ENCODE results near the gene ZMYND19.
"Not testable (repeated sequence)": the region's sequence is repeated elsewhere in the genome, so short reads cannot be mapped to it uniquely, and the experiment has no call there.

The ZMYND19 gene

DNA sequence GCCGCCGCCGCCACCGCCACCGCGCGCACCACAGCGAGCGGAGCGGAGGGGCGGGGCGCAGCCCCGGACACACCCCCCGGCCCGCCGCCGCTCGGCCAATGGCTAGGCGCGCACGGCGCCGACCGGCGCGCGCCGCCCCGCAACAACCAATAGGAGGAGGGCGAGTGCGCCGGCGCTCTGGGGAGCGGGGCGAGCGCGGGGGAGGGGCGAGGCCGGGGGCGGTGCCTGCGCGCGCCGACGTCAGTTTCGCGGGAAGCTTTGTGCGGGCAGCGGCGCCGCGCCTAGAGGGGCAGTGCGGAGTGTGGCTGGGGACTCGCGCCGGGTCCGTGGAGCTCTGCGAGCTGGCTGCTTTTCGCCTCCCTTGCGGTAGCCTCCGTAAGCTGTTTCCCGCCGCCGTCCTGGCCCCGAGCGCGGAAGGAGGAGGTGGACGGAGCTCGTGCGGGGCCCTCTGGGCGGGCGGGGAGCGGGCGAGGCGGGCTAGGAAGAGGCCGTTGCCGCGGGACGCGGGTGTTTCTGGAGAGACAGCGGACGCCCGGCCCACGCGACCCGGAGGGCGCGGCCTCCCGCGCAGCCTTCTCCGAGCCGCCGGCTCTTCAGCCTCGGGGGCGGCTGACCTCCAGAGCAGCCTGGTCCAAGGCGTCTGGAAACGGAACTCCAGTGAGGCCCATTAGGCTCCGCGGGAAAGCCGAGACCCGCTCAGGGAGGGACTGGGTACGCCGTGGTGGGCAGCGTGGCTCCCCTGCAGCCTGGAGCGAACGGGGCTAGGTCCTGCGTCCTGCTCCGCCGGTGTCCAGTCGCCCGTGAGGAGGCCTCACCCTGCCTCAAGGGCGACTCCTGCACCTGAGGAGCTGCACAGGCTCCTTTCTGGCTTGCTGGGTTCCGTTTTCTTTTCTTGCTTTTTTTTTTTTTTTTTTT is at the start of gene ZMYND19:
Gene ZMYND19, minus strand, starts transcription at position 44 of the 915 bp plus-strand sequence. CDS start 249 bp downstream, outside the sequence.
- DNase-seq, result peak; percentile 91 to 93

GRCh38 chr9:137639303-137640051 is 49.2 kb upstream of the ZMYND19 start:
- no peak for DNase-seq

GRCh38 chr9:137638680-137639079 is 48.4 kb upstream of the ZMYND19 start:
- DNase-seq, result no peak

- no peak for DNase-seq
These were observed 43.7 kb upstream of the ZMYND19 start for GRCh38 chr9:137634016-137634415.

DNA sequence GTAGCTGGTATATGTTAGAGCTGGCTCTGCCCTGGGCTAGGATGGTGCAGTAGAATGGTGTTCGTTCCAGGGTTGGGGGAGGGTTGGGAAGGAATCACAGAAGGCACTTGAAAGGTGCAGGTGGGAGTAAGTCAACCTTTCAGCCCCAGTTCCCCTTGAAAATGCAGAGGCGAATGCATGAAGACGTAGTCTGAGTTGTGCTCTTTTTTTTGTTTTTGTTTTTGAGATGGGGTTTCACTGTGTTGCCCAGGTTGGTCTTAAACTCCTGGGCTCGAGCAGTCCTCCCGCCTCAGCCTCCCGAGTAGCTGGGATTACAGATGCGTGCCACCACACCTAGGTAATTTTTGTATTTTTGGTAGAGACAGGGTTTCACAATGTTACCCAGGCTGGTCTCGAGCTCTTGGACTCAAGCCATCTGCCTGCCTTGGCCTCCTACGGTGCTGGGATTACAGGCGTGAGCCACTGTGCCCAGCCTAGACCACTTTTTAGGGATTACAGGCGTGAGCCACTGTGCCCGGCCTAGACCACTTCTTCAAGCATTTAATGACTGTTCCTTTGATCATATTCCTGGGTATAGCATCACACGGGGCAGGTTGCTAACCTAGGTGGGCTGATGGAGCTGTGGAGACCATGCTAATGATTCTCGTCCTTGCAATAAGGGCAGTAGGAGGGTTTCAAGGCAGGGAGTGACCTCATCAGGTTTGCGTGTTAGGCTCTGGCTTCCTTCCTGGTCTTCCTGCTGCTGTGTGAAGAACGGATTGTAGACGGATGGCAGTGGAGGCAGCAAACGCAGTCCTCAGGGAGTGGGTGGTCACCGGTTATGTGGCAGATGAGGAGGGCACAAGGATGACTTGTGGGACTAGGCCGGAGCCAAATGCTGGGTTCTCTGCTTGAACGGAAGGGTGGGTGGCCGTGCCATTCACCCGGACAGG is 42.2 kb upstream of the ZMYND19 start:
- no peak for DNase-seq

GRCh38 chr9:137631345-137632229 is 41.3 kb upstream of the ZMYND19 start:
- DNase-seq, result no peak

- no peak for DNase-seq
These were observed 40.4 kb upstream of the ZMYND19 start for GRCh38 chr9:137630679-137631078.

DNA sequence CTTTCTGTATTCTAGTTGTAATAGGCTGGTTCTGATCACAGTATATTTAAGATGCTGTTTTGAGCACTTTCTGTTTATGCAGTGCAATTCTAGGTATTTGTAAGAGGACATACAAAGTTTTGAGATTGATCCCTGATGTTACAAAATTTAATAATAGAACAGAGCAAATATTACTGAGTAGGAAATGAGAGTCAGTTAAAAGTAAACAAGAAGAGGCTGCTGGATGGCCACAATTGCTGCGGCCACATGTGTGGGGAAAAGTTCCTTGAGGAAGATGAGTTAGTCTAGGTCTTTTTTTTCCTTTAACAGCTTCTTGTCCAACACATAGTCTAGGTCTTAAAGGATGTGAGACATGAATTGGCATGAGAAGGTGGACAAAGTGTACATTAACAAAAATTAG is 39.8 kb upstream of the ZMYND19 start:
- no peak for DNase-seq

- DNase-seq, result not testable (repeated sequence)
These were observed 37.1 kb upstream of the ZMYND19 start for GRCh38 chr9:137627406-137627805.

- no peak for DNase-seq
These were observed 36.2 kb upstream of the ZMYND19 start for GRCh38 chr9:137626464-137626863.

GRCh38 chr9:137622211-137622610 is 31.9 kb upstream of the ZMYND19 start:
- not testable (repeated sequence) for DNase-seq

DNA sequence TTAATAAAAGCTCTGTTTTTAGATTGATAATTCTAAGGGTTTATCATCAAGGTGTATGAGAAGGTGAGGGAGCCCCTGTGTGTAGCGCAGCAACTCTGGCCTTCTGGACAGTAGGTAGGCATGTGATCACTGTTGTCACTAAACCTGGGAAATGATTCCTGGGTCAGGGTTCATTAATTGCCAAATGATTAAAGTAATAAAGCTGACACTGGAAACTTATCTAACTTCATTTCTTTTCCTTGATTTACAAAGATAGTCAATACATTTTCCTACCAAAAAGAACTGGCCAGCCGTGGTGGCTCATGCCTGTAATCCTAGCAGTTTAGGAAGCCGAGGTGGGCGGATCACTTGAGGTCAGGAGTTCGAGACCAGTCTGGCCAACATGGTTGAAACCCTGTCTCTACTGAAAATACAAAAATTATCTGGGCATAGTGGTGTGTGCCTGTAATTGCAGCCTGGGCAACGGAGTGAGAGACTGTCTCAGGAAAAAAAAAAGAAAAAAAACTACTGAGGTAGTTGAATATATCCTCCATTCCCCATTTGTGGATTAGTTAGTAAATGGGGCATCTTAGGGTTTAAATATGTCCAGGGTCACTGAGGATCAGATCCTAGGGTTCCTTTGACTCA is 30.9 kb upstream of the ZMYND19 start:
- no peak for DNase-seq

DNA sequence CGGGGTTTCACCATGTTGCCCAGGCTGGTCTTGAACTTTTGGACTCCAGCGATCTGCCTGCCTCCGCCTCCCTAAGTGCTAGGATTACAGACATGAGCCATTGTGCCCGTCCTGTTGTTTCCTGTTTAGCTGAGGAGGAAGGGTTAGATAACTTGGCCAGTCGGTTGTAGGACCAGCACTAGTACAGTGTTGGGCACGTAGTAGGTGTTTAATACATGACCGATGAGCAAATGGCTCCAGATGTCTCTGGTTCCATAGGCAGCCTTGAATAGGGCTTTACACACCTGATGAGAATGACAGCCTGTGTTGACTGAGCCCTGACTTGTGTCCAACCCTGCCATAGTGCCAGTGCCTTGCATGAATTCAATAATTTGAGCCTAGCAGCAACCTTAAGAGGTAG is 30.3 kb upstream of the ZMYND19 start:
- no peak for DNase-seq

GRCh38 chr9:137620048-137620405 is 29.7 kb upstream of the ZMYND19 start:
- no peak for DNase-seq

DNA sequence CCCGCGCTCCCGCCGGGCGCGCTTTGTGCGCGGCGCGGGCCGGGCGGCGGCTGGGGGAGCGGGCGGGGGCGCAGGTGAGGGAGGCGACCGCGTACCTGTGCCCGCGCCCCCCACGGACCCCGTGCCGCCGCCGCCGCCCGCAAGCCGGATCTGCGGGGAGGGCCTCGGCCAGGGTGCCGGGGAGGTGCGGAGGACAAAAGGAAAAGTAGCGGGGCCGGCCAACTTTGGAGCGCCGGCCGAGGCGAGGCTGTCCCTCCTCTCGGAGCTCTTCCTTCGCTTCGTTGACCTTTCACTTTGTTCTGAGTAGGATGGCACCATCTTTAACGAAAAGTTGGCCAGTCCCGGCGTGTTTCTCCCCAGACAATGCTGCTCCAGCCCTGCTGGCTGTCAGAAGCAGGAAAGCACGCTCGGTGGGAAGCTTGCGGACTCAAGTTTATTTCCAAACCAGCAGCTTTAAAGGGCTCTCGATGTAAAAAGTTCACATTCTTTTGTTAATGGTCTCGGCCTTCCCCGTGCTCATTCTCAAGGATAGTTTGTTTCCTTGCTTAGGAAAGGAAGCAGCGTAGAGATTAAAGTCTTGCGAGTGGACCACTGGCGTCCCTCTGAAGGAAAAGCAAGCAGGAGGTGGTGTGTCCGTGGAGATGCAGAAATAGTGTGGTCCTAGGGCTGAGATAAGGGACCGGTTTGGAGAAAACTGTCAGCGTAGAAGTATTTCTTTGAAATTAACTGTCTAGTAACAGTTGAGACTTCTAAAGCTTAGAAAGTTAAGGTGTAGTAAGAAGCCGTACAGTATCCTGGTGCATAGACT is 29.1 kb upstream of the ZMYND19 start:
- peak in 1 of 2 donors; percentile 37 for DNase-seq

DNA sequence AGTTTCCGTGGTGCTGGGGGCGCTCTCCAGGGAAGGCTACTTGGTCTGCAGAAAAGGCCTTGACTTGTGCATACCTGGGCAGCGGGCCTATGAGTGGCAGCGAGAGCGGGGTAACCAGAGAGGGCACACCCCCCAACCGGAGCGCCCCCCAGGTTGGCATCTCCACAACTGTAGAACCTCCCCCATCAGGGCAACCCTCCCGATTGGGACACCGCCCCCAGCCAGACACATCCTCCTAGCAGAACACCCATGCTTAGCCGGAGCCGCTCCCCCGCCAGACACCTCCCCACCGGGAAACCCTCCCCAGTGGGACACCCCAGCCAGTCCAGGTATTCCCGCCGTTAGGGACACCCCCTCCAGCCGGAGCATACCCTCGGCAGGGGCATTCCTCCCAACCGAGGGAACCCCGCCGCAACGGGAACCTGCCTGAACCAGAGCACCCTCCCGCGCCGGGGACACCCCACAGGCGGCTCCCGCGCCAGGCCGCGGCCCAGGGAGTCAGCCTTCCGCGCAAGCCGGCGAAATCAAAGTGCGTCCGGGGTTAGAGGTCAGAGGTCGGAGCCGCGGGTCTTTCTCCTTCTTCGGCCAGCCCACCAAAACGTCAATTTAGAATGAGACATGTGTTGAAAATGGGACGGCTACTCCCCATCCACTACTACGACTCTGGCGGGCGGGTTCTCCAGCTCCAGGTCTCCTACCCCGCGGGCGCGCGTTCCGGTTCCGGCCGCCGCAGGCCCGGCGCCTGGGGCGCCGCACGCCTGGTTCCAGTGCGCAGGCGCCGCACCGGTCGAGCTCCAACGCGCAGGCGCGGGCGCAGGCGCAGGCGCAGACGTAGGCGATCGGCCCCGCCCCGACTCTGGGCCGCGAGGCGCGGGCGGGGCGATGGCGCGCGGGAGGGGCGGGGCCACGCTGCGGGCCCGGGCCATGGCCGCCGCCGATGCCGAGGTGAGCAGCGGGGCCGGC is 28.1 kb upstream of the ZMYND19 start, which contains the start of gene EHMT1:
Gene EHMT1, plus strand, starts transcription at position 901 of the 963 bp plus-strand sequence. Its CDS starts 24 bp downstream, at position 925.
- peak; percentile 90 to 91 for DNase-seq

DNA sequence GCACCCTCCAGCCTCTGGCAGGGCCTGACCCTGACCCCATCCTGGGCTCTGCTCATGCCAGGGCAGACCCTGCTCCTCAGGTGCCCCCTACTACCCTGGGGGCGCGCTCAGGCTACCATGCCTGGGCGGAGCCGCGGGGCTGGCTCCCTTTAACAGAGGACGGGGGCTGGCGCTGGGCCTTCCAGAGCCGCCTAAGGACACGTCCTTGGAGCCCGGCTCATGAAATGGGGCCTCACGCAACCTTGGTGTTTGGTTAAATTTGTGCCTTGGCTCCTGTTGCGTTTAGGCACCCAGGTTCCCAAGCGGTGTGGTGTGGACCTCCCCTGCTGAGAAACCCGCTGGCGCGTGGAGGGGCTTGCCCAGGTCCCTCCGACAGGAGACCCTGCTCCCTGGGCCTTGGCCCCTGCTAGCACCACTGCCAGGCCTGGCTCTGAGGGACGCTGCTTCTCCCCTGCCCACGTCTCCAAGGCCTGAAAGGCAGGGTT is 25.1 kb upstream of the ZMYND19 start:
- no peak for DNase-seq

DNA sequence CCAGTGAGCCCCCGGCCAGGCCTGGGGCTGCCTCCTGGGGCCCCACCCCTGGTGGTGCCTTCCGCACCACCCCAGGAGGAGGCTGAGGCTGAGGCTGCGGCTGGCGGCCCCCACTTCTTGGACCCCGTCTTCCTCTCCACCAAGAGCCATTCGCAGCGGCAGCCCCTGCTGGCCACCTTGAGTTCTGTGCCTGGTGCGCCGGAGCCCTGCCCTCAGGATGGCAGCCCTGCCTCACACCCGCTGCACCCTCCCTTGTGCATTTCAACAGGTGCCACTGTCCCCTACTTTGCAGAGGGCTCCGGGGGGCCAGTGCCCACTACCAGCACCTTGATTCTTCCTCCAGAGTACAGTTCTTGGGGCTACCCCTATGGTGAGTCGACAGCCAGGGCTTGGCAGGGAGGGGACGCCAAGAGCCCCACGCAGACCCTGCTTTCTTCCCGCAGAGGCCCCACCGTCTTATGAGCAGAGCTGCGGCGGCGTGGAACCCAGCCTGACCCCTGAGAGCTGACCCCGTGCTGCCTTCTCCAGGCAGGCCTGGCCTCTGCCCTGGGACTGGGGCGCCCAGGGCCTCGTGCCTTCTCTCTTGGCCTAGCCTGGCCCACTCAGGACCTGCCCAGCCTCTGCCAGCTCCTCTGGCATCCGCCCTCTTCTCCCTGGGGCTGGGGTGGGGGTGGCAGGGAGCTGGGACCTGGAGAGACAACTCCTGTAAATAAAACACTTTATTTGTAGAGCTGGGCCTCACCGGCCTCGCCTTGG is 24.5 kb upstream of the ZMYND19 start:
- DNase-seq, result no peak
